SK-N-SH (cell line): ENCODE data around the gene KLF3. TPM values are rescaled to one million over a fixed set of nuclear protein-coding genes. Genes with fewer than 3 reads are reported as not detected.

Experiments used
- CTCF ChIA-PET: fragments of 300-600, 350-600 bp; formaldehyde crosslinking; extraction: SDS; loops from one replicate; lab custom pipeline; 2021; lab: Yijun Ruan, JAX
- POLR2A ChIA-PET: fragments of 350-600 bp; sonication (Branson Sonifier 250); formaldehyde crosslinking; extraction: SDS; loops from one replicate; lab custom pipeline; 2020; ENCODE audit warnings: antibody characterized with exemption, inconsistent platforms; lab: Yijun Ruan, JAX
- DNase-seq: peaks from one replicate; pipeline ENCODE4 v3.0.0; 2012
- H2AFZ ChIP-seq: fragments of 200-600 bp; sonication (generic); 2 replicates; pipeline ENCODE4 v1.8.1; 2016; ENCODE audit warnings: antibody characterized with exemption, mild to moderate bottlenecking, low read depth
- H3F3A ChIP-seq: fragments of 200-600 bp; sonication (generic); replicated peaks from 2 replicates; pipeline ENCODE3; 2016; ENCODE audit warnings: antibody characterized with exemption, mild to moderate bottlenecking; ENCODE audit not compliant: insufficient read depth
- H3K27ac ChIP-seq, 2 experiments: fragments of 200-500 bp in 1 of 2; fragments of 200-600 bp in 1 of 2; sonication (Bioruptor generic) in 1 of 2; sonication (generic), shearing (Covaris generic) in 1 of 2; 2 replicates each; pipeline versions ENCODE4 v1.5.1 to v1.6.1; 2014 to 2016; ENCODE audit warnings: low read depth in 2 of 2, inconsistent platforms in 1 of 2, low read length in 1 of 2, mild to moderate bottlenecking in 1 of 2, mixed read lengths in 1 of 2
- H3K27me3 ChIP-seq: fragments of 200-600 bp; sonication (generic), shearing (Covaris generic); 2 replicates; pipeline ENCODE4 v1.6.1; 2016; ENCODE audit warnings: mixed run types; ENCODE audit not compliant: insufficient read depth
- H3K36me3 ChIP-seq, 2 experiments: fragments of 200-500 bp in 1 of 2; fragments of 200-600 bp in 1 of 2; sonication (Bioruptor generic) in 1 of 2; sonication (generic) in 1 of 2; replicated peaks in 1 of 2; 2 replicates each; pipeline versions ENCODE3 to v1.5.1; 2014 to 2016; ENCODE audit warnings: low read length in 1 of 2, mild to moderate bottlenecking in 1 of 2; ENCODE audit not compliant: insufficient read depth in 2 of 2, control insufficient read depth in 1 of 2
- H3K4me1 ChIP-seq, 2 experiments: fragments of 200-500 bp in 1 of 2; fragments of 200-600 bp in 1 of 2; sonication (Bioruptor generic) in 1 of 2; sonication (generic), shearing (Covaris generic) in 1 of 2; 2 replicates each; pipeline versions ENCODE4 v1.5.1 to v1.6.1; 2014 to 2016; ENCODE audit warnings: low read depth in 1 of 2, low read length in 1 of 2, mixed run types in 1 of 2; ENCODE audit not compliant: insufficient read depth in 2 of 2, control insufficient read depth in 1 of 2
- H3K4me2 ChIP-seq: fragments of 200-600 bp; sonication (generic), shearing (Covaris generic); 2 replicates; pipeline ENCODE4 v1.6.1; 2017; ENCODE audit warnings: mixed run types
- H3K4me3 ChIP-seq, 2 experiments: fragments of 200-500 bp in 1 of 2; fragments of 200-600 bp in 1 of 2; sonication (Bioruptor generic) in 1 of 2; sonication (generic), shearing (Covaris generic) in 1 of 2; 2 replicates each; pipeline versions ENCODE4 v1.5.1 to v1.8.1; 2014 to 2016; ENCODE audit warnings: low read depth in 2 of 2, inconsistent platforms in 1 of 2, low read length in 1 of 2, mild to moderate bottlenecking in 1 of 2, mixed read lengths in 1 of 2, moderate library complexity in 1 of 2
- H3K79me2 ChIP-seq: fragments of 200-600 bp; sonication (generic); 2 replicates; pipeline ENCODE4 v1.8.1; 2017; ENCODE audit warnings: mild to moderate bottlenecking; ENCODE audit not compliant: insufficient read depth
- H3K9ac ChIP-seq: fragments of 200-600 bp; sonication (generic); 2 replicates; pipeline ENCODE4 v1.6.1; 2017; ENCODE audit warnings: mixed run types
- H3K9me2 ChIP-seq: fragments of 200-600 bp; sonication (generic); 2 replicates; pipeline ENCODE4 v1.6.1; 2017; ENCODE audit warnings: mixed run types
- H3K9me3 ChIP-seq: fragments of 200-600 bp; sonication (generic); 2 replicates; pipeline ENCODE4 v1.6.1; 2017; ENCODE audit warnings: mixed run types, mild to moderate bottlenecking, moderate library complexity
- H4K20me1 ChIP-seq: fragments of 200-600 bp; sonication (generic); 2 replicates; pipeline ENCODE4 v1.6.1; 2017; ENCODE audit warnings: mild to moderate bottlenecking, mixed run types; ENCODE audit not compliant: insufficient read depth
- EZH2phosphoT487 ChIP-seq: fragments of 200-600 bp; sonication (generic); IDR thresholded peaks from 2 replicates; pipeline ENCODE4 v1.6.1; 2017; ENCODE audit warnings: low read depth, mixed run types, mild to moderate bottlenecking, antibody characterized with exemption, moderate library complexity, borderline replicate concordance
- FOSL2 ChIP-seq: IDR thresholded peaks from 2 replicates; pipeline ENCODE4 v1.4.0; 2012; ENCODE audit warnings: low read depth, mild to moderate bottlenecking, moderate library complexity, borderline replicate concordance
- GATA2 ChIP-seq: sonication (generic); formaldehyde crosslinking; IDR thresholded peaks from 2 replicates; pipeline ENCODE4 v1.5.0; 2020; ENCODE audit warnings: mild to moderate bottlenecking, missing genetic modification reagents
- JUND ChIP-seq: IDR thresholded peaks from 2 replicates; pipeline ENCODE4 v1.4.0; 2012
- MEF2A ChIP-seq: IDR thresholded peaks from 2 replicates; pipeline ENCODE4 v1.4.0; 2012; ENCODE audit warnings: low read depth, borderline replicate concordance
- POLR2AphosphoS5 ChIP-seq: IDR thresholded peaks from 2 replicates; pipeline ENCODE4 v1.6.1; 2012; ENCODE audit warnings: low read depth, low read length
- RAD21 ChIP-seq: IDR thresholded peaks from 2 replicates; pipeline ENCODE4 v1.6.1; 2012; ENCODE audit warnings: mild to moderate bottlenecking, low read length
- RFX5 ChIP-seq: IDR thresholded peaks from 2 replicates; pipeline ENCODE4 v1.6.1; 2012; ENCODE audit warnings: mild to moderate bottlenecking, improper control_type of control experiment, low read length
- RXRA ChIP-seq: IDR thresholded peaks from 2 replicates; pipeline ENCODE4 v1.4.0; 2012; ENCODE audit warnings: low read depth, mild to moderate bottlenecking, borderline replicate concordance
- SIN3A ChIP-seq: IDR thresholded peaks from 2 replicates; pipeline ENCODE4 v1.6.1; 2012; ENCODE audit warnings: low read depth, mild to moderate bottlenecking, low read length, moderate library complexity, borderline replicate concordance
- SMC3 ChIP-seq: IDR thresholded peaks from 2 replicates; pipeline ENCODE4 v1.6.1; 2012; ENCODE audit warnings: low read depth, low read length, improper control_type of control experiment
- YY1 ChIP-seq: IDR thresholded peaks from 2 replicates; pipeline ENCODE4 v1.4.0; 2012; ENCODE audit warnings: low read depth, mild to moderate bottlenecking
- WGBS: methylation state at CpG from one replicate; pipeline ENCODE4 v1.1.6; 2017; ENCODE audit warnings: low lambda C conversion rate; 5-methylcytosine and 5-hydroxymethylcytosine counted together
- polyA plus RNA-seq, 3 experiments: library from polyadenylated mRNA; depleted of rRNA; stranded (reverse); fragments of >200 nt; gene quantifications; 2 replicates each; pipeline ENCODE4 v1.2.3, GENCODE V29; 2012
- TF ChIP-seq, protein P1 (sequence below): fragments of 150-350 bp; IDR thresholded peaks from 2 replicates; pipeline ENCODE4 v1.6.1; 2016; ENCODE audit warnings: mild to moderate bottlenecking, low read depth, low read length
- TF ChIP-seq, protein P2 (sequence below): fragments of 150-350 bp; IDR thresholded peaks from 2 replicates; pipeline ENCODE4 v1.6.1; 2017; ENCODE audit warnings: antibody characterized with exemption, low read length, low read depth, borderline replicate concordance
- TF ChIP-seq, protein P3 (sequence below): fragments of 200-600 bp; sonication (generic); IDR thresholded peaks from 2 replicates; pipeline ENCODE4 v1.6.1; 2017; ENCODE audit warnings: antibody characterized with exemption, mild to moderate bottlenecking, moderate library complexity

The KLF3 gene
- polyA plus RNA-seq, 1 of the 3 experiments (the other 2 are of a cell fraction) = 8.2 TPM

DNA sequence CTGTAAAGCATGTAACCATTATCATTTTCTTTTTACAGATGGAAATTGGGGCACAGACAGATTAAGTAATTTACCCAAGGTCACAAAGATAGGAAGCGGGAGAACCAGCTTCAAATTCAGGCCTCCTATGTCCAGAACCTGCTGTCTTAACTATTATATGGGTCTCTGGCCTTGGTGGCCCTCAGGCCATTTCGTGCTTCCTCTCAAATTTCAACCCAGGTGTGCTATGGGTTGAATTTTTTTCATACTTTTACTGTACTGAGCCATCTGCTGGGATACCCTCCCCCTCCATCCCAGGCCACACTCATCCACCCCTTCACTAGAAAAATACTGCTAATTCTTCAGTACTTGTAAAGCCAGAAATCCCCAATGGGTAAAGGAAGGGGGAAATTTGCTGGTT lies 42.3 kb downstream of the KLF3 start:
- Histone ChIP-seq H3K79me2 (no peaks in the 10 kb centered on the region), H3K9me3 (no peaks in the 10 kb centered on the region), H3F3A (peaks cover 1% of the 10 kb centered on the region), H3K9me2 (no peaks in the 10 kb centered on the region), H3K4me1 (no peaks in the 10 kb centered on the region), H4K20me1 (no peaks in the 10 kb centered on the region), H3K27ac (no peak overlapping the region), H3K36me3 (no peaks in the 10 kb centered on the region), H2AFZ (no peak overlapping the region), H3K4me3 (no peak overlapping the region), H3K4me2 (no peak overlapping the region), H3K27me3 (no peaks in the 10 kb centered on the region), H3K9ac (no peak overlapping the region)
- CTCF ChIA-PET = no interaction called here
- WGBS = 25% methylated on average over 2 of the region's 2 CpGs
- POLR2A ChIA-PET = no interaction called here
- no peak for DNase-seq
- no peak for TF ChIP-seq FOSL2
- no peak for TF ChIP-seq RAD21
- TF ChIP-seq MEF2A = no peak
- TF ChIP-seq GATA2 (CRISPR knock-in tag) = no peak
- no peak for TF ChIP-seq JUND
- TF ChIP-seq, protein P1, sequence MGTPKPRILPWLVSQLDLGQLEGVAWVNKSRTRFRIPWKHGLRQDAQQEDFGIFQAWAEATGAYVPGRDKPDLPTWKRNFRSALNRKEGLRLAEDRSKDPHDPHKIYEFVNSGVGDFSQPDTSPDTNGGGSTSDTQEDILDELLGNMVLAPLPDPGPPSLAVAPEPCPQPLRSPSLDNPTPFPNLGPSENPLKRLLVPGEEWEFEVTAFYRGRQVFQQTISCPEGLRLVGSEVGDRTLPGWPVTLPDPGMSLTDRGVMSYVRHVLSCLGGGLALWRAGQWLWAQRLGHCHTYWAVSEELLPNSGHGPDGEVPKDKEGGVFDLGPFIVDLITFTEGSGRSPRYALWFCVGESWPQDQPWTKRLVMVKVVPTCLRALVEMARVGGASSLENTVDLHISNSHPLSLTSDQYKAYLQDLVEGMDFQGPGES = no peak

DNA sequence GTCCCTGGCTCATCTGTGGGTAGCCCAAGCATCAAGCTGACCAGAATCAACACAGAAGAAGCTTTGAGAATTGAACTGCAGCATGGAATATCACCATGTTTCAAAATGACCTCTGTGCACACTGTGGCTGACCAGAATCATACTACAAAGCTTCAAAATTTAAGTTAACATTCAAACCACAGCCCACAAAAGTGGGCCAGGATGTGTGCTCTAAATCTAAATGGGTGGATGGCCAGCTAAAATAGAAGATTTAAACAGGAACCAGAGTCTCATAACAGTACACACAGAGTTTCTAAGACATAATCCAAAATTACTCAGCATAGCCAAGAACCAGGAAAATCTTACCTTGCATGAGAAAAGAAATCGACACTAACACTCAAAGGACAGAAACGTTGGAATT lies 46.1 kb downstream of the KLF3 start:
- CTCF ChIA-PET = interaction anchor here (1.3 to 1.8 kb wide), 2 partner anchors 9 to 50 kb away, joined by 3 to 5 read pairs; no protein-coding TSS in a partner anchor
- Histone ChIP-seq H3K27ac (no peak overlapping the region), H3K79me2 (no peaks in the 10 kb centered on the region), H3K4me1 (no peaks in the 10 kb centered on the region), H3K4me2 (no peak overlapping the region), H3K27me3 (no peaks in the 10 kb centered on the region), H3K9me3 (no peaks in the 10 kb centered on the region), H3F3A (no peaks in the 10 kb centered on the region), H3K36me3 (no peaks in the 10 kb centered on the region), H3K9me2 (no peaks in the 10 kb centered on the region), H3K9ac (no peak overlapping the region), H2AFZ (no peak overlapping the region), H3K4me3 (no peak overlapping the region), H4K20me1 (no peaks in the 10 kb centered on the region)
- no peak for DNase-seq
- TF ChIP-seq RFX5 (no peak), FOSL2 (no peak), POLR2AphosphoS5 (no peak), YY1 (no peak)
- TF ChIP-seq, protein P2, sequence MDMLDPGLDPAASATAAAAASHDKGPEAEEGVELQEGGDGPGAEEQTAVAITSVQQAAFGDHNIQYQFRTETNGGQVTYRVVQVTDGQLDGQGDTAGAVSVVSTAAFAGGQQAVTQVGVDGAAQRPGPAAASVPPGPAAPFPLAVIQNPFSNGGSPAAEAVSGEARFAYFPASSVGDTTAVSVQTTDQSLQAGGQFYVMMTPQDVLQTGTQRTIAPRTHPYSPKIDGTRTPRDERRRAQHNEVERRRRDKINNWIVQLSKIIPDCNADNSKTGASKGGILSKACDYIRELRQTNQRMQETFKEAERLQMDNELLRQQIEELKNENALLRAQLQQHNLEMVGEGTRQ = no peak
- WGBS = 75% methylated on average over 2 of the region's 2 CpGs
- POLR2A ChIA-PET = no interaction called here

DNA sequence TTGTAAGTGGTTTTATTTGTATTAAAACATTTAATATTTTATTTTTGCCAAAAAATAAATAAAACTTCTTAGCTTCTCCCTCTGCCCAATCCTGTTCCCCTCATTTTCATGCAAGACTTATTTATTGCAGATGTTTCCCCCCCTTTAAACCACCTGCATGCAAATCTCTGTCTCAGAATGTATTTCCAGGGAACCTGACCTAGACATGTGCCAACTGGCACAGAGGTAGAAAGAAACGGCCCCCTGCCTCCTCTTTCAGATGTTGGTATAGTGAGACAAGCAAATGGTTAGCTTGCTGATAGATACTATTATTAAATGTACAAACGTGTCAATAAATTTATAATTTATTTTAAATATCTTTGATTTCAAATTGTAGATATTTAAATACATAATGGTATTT lies 47.1 kb downstream of the KLF3 start:
- H3K4me3 ChIP-seq = no peak overlapping the region
- H3K36me3 ChIP-seq = no peaks in the 10 kb centered on the region
- ChIA-PET CTCF (interaction anchor here (1.3 to 1.5 kb wide), 2 partner anchors 49 to 531 kb away, joined by 3 read pairs; no protein-coding TSS in a partner anchor), POLR2A (no interaction called here)
- H3K4me2 ChIP-seq = no peak overlapping the region
- no peaks in the 10 kb centered on the region for H3F3A ChIP-seq
- H2AFZ ChIP-seq = no peak overlapping the region
- H3K9ac ChIP-seq = no peak overlapping the region
- no peaks in the 10 kb centered on the region for H4K20me1 ChIP-seq
- DNase-seq = no peak
- H3K4me1 ChIP-seq = no peaks in the 10 kb centered on the region
- WGBS = 32% methylated on average over 2 of the region's 2 CpGs
- no peak overlapping the region for H3K27ac ChIP-seq
- H3K27me3 ChIP-seq = no peaks in the 10 kb centered on the region
- H3K9me3 ChIP-seq = no peaks in the 10 kb centered on the region
- no peaks in the 10 kb centered on the region for H3K79me2 ChIP-seq
- no peaks in the 10 kb centered on the region for H3K9me2 ChIP-seq
- TF ChIP-seq MEF2A = no peak
- TF ChIP-seq, protein P3, sequence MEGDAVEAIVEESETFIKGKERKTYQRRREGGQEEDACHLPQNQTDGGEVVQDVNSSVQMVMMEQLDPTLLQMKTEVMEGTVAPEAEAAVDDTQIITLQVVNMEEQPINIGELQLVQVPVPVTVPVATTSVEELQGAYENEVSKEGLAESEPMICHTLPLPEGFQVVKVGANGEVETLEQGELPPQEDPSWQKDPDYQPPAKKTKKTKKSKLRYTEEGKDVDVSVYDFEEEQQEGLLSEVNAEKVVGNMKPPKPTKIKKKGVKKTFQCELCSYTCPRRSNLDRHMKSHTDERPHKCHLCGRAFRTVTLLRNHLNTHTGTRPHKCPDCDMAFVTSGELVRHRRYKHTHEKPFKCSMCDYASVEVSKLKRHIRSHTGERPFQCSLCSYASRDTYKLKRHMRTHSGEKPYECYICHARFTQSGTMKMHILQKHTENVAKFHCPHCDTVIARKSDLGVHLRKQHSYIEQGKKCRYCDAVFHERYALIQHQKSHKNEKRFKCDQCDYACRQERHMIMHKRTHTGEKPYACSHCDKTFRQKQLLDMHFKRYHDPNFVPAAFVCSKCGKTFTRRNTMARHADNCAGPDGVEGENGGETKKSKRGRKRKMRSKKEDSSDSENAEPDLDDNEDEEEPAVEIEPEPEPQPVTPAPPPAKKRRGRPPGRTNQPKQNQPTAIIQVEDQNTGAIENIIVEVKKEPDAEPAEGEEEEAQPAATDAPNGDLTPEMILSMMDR = no peak
- no peak for TF ChIP-seq RFX5
- no peak for TF ChIP-seq SMC3
- TF ChIP-seq RXRA = no peak
- no peak for TF ChIP-seq SIN3A
- no peak for TF ChIP-seq POLR2AphosphoS5
- no peak for TF ChIP-seq EZH2phosphoT487
